ENCODE results near the gene DES.

The DES gene

GRCh38 chr2:219414857-219415256 is 3.3 kb upstream of the DES start:
- Histone ChIP-seq H3K9ac (ENCODE audit: low read length) (no peak overlapping the region), H3K9me3 (ENCODE audit: control insufficient read depth, low read length) (no peaks in the 10 kb centered on the region), H3K36me3 (ENCODE audit: control insufficient read depth, insufficient read depth, low read length) (no peaks in the 10 kb centered on the region), H3K4me1 (ENCODE audit: control insufficient read depth, insufficient read depth, low read length) (no peaks in the 10 kb centered on the region), H3K4me3 (ENCODE audit: low read length) (no peak overlapping the region), H3K27me3 (ENCODE audit: control insufficient read depth, insufficient read depth, low read length) (peaks cover 38% of the 10 kb centered on the region)

GRCh38 chr2:219415580-219416234 is 2.5 kb upstream of the DES start:
- no peak overlapping the region for H3K9ac ChIP-seq (ENCODE audit: low read length)
- no peaks in the 10 kb centered on the region for H3K9me3 ChIP-seq (ENCODE audit: control insufficient read depth, low read length)
- no peaks in the 10 kb centered on the region for H3K4me1 ChIP-seq (ENCODE audit: control insufficient read depth, insufficient read depth, low read length)
- no peaks in the 10 kb centered on the region for H3K36me3 ChIP-seq (ENCODE audit: control insufficient read depth, insufficient read depth, low read length)
- no peak overlapping the region for H3K4me3 ChIP-seq (ENCODE audit: low read length)
- H3K27me3 ChIP-seq (ENCODE audit: control insufficient read depth, insufficient read depth, low read length) = peaks cover 42% of the 10 kb centered on the region

- Histone ChIP-seq H3K27me3 (ENCODE audit: control insufficient read depth, insufficient read depth, low read length) (peaks cover 42% of the 10 kb centered on the region), H3K9ac (ENCODE audit: low read length) (no peak overlapping the region), H3K9me3 (ENCODE audit: control insufficient read depth, low read length) (no peaks in the 10 kb centered on the region), H3K4me1 (ENCODE audit: control insufficient read depth, insufficient read depth, low read length) (no peaks in the 10 kb centered on the region), H3K4me3 (ENCODE audit: low read length) (no peak overlapping the region), H3K36me3 (ENCODE audit: control insufficient read depth, insufficient read depth, low read length) (no peaks in the 10 kb centered on the region)
These were observed 2.0 kb upstream of the DES start for GRCh38 chr2:219416235-219416602.

- H3K4me3 ChIP-seq (ENCODE audit: low read length) = no peak overlapping the region
- H3K9ac ChIP-seq (ENCODE audit: low read length) = no peak overlapping the region
- no peaks in the 10 kb centered on the region for H3K9me3 ChIP-seq (ENCODE audit: control insufficient read depth, low read length)
- H3K36me3 ChIP-seq (ENCODE audit: control insufficient read depth, insufficient read depth, low read length) = no peaks in the 10 kb centered on the region
- no peaks in the 10 kb centered on the region for H3K4me1 ChIP-seq (ENCODE audit: control insufficient read depth, insufficient read depth, low read length)
- H3K27me3 ChIP-seq (ENCODE audit: control insufficient read depth, insufficient read depth, low read length) = peaks cover 42% of the 10 kb centered on the region
These were observed 1.2 kb upstream of the DES start for GRCh38 chr2:219416938-219417337.

- Histone ChIP-seq H3K9me3 (ENCODE audit: control insufficient read depth, low read length) (no peaks in the 10 kb centered on the region), H3K27me3 (ENCODE audit: control insufficient read depth, insufficient read depth, low read length) (peaks cover 42% of the 10 kb centered on the region), H3K36me3 (ENCODE audit: control insufficient read depth, insufficient read depth, low read length) (no peaks in the 10 kb centered on the region), H3K4me1 (ENCODE audit: control insufficient read depth, insufficient read depth, low read length) (no peaks in the 10 kb centered on the region), H3K9ac (ENCODE audit: low read length) (no peak overlapping the region), H3K4me3 (ENCODE audit: low read length) (no peak overlapping the region)
These were observed 803 bp upstream of the DES start for GRCh38 chr2:219417374-219417773.

GRCh38 chr2:219419012-219419324 is 791 bp downstream of the DES start:
- Histone ChIP-seq H3K4me1 (ENCODE audit: control insufficient read depth, insufficient read depth, low read length) (no peaks in the 10 kb centered on the region), H3K36me3 (ENCODE audit: control insufficient read depth, insufficient read depth, low read length) (no peaks in the 10 kb centered on the region), H3K27me3 (ENCODE audit: control insufficient read depth, insufficient read depth, low read length) (peaks cover 42% of the 10 kb centered on the region), H3K4me3 (ENCODE audit: low read length) (no peak overlapping the region), H3K9me3 (ENCODE audit: control insufficient read depth, low read length) (no peaks in the 10 kb centered on the region), H3K9ac (ENCODE audit: low read length) (peak overlapping the region; percentile 33)

GRCh38 chr2:219419331-219420197 is 1.4 kb downstream of the DES start:
- H3K9me3 ChIP-seq (ENCODE audit: control insufficient read depth, low read length) = no peaks in the 10 kb centered on the region
- H3K36me3 ChIP-seq (ENCODE audit: control insufficient read depth, insufficient read depth, low read length) = no peaks in the 10 kb centered on the region
- H3K9ac ChIP-seq (ENCODE audit: low read length) = peak overlapping the region; percentile 33
- H3K4me3 ChIP-seq (ENCODE audit: low read length) = no peak overlapping the region
- H3K27me3 ChIP-seq (ENCODE audit: control insufficient read depth, insufficient read depth, low read length) = peaks cover 42% of the 10 kb centered on the region
- H3K4me1 ChIP-seq (ENCODE audit: control insufficient read depth, insufficient read depth, low read length) = no peaks in the 10 kb centered on the region

- no peaks in the 10 kb centered on the region for H3K36me3 ChIP-seq (ENCODE audit: control insufficient read depth, insufficient read depth, low read length)
- no peak overlapping the region for H3K4me3 ChIP-seq (ENCODE audit: low read length)
- peaks cover 42% of the 10 kb centered on the region for H3K27me3 ChIP-seq (ENCODE audit: control insufficient read depth, insufficient read depth, low read length)
- H3K4me1 ChIP-seq (ENCODE audit: control insufficient read depth, insufficient read depth, low read length) = no peaks in the 10 kb centered on the region
- H3K9ac ChIP-seq (ENCODE audit: low read length) = no peak overlapping the region
- no peaks in the 10 kb centered on the region for H3K9me3 ChIP-seq (ENCODE audit: control insufficient read depth, low read length)
These were observed 2.5 kb downstream of the DES start for GRCh38 chr2:219420687-219421086.

GRCh38 chr2:219421323-219421722 is 3.1 kb downstream of the DES start:
- Histone ChIP-seq H3K9me3 (ENCODE audit: control insufficient read depth, low read length) (no peaks in the 10 kb centered on the region), H3K4me1 (ENCODE audit: control insufficient read depth, insufficient read depth, low read length) (no peaks in the 10 kb centered on the region), H3K27me3 (ENCODE audit: control insufficient read depth, insufficient read depth, low read length) (peaks cover 39% of the 10 kb centered on the region), H3K36me3 (ENCODE audit: control insufficient read depth, insufficient read depth, low read length) (no peaks in the 10 kb centered on the region), H3K4me3 (ENCODE audit: low read length) (no peak overlapping the region), H3K9ac (ENCODE audit: low read length) (no peak overlapping the region)

- H3K9ac ChIP-seq (ENCODE audit: low read length) = no peak overlapping the region
- H3K9me3 ChIP-seq (ENCODE audit: control insufficient read depth, low read length) = no peaks in the 10 kb centered on the region
- no peaks in the 10 kb centered on the region for H3K4me1 ChIP-seq (ENCODE audit: control insufficient read depth, insufficient read depth, low read length)
- no peak overlapping the region for H3K4me3 ChIP-seq (ENCODE audit: low read length)
- H3K36me3 ChIP-seq (ENCODE audit: control insufficient read depth, insufficient read depth, low read length) = no peaks in the 10 kb centered on the region
- peaks cover 23% of the 10 kb centered on the region for H3K27me3 ChIP-seq (ENCODE audit: control insufficient read depth, insufficient read depth, low read length)
These were observed 4.9 kb downstream of the DES start for GRCh38 chr2:219422952-219423534.

GRCh38 chr2:219423652-219424377 is 5.6 kb downstream of the DES start:
- Histone ChIP-seq H3K27me3 (ENCODE audit: control insufficient read depth, insufficient read depth, low read length) (peaks cover 15% of the 10 kb centered on the region), H3K9me3 (ENCODE audit: control insufficient read depth, low read length) (no peaks in the 10 kb centered on the region), H3K4me1 (ENCODE audit: control insufficient read depth, insufficient read depth, low read length) (no peaks in the 10 kb centered on the region), H3K36me3 (ENCODE audit: control insufficient read depth, insufficient read depth, low read length) (no peaks in the 10 kb centered on the region), H3K9ac (ENCODE audit: low read length) (no peak overlapping the region), H3K4me3 (ENCODE audit: low read length) (no peak overlapping the region)
